Measurements from ENCODE around the gene ATL3.
A peak's percentile ranks its signal among the peaks of the same experiment; 100 is the strongest.
"Not testable (repeated sequence)": the region's sequence is repeated elsewhere in the genome, so short reads cannot be mapped to it uniquely, and the experiment has no call there.

The ATL3 gene

GRCh38 chr11:63592975-63593395 lies 78.2 kb downstream of the ATL3 start:
- H3K36me3 ChIP-seq, result no peaks in the 10 kb centered on the region

GRCh38 chr11:63590024-63590788 lies 81.0 kb downstream of the ATL3 start:
- H3K27me3 ChIP-seq, result no peaks in the 10 kb centered on the region
- no peak overlapping the region for H3K4me3 ChIP-seq (ENCODE audit: low read depth, low read length)
- no peaks in the 10 kb centered on the region for H3K9me3 ChIP-seq
- TF ChIP-seq CTCF (IDR thresholded peaks at IDR 0.05; ENCODE audit: low read depth, low read length), result no peak
- no peak for DNase-seq
- H3K4me1 ChIP-seq, result no peaks in the 10 kb centered on the region
- no peaks in the 10 kb centered on the region for H3K36me3 ChIP-seq

More at GRCh38 chr11:63592975-63593395, 78.2 kb downstream of the ATL3 start:
- no peak for DNase-seq
- Histone ChIP-seq H3K9me3 (no peaks in the 10 kb centered on the region), H3K4me1 (no peaks in the 10 kb centered on the region), H3K27me3 (no peaks in the 10 kb centered on the region), H3K4me3 (ENCODE audit: low read depth, low read length) (no peak overlapping the region)
- TF ChIP-seq CTCF (IDR thresholded peaks at IDR 0.05; ENCODE audit: low read depth, low read length), result peak; percentile 69

GRCh38 chr11:63589000-63589399 lies 82.2 kb downstream of the ATL3 start:
- no peak for DNase-seq
- no peaks in the 10 kb centered on the region for H3K36me3 ChIP-seq
- TF ChIP-seq CTCF (IDR thresholded peaks at IDR 0.05; ENCODE audit: low read depth, low read length), result no peak
- H3K9me3 ChIP-seq, result no peaks in the 10 kb centered on the region
- H3K27me3 ChIP-seq, result no peaks in the 10 kb centered on the region
- no peak overlapping the region for H3K4me3 ChIP-seq (ENCODE audit: low read depth, low read length)
- H3K4me1 ChIP-seq, result no peaks in the 10 kb centered on the region

GRCh38 chr11:63586451-63587166 lies 84.6 kb downstream of the ATL3 start:
- no peaks in the 10 kb centered on the region for H3K27me3 ChIP-seq
- no peaks in the 10 kb centered on the region for H3K4me1 ChIP-seq
- no peak for TF ChIP-seq CTCF (IDR thresholded peaks at IDR 0.05; ENCODE audit: low read depth, low read length)
- no peak overlapping the region for H3K4me3 ChIP-seq (ENCODE audit: low read depth, low read length)
- DNase-seq, result no peak
- H3K36me3 ChIP-seq, result no peaks in the 10 kb centered on the region
- H3K9me3 ChIP-seq, result no peaks in the 10 kb centered on the region

GRCh38 chr11:63583357-63583677 lies 87.9 kb downstream of the ATL3 start:
- H3K36me3 ChIP-seq, result no peaks in the 10 kb centered on the region
- no peaks in the 10 kb centered on the region for H3K27me3 ChIP-seq
- no peaks in the 10 kb centered on the region for H3K9me3 ChIP-seq
- H3K4me3 ChIP-seq (ENCODE audit: low read depth, low read length), result no peak overlapping the region
- TF ChIP-seq CTCF (IDR thresholded peaks at IDR 0.05; ENCODE audit: low read depth, low read length), result no peak
- H3K4me1 ChIP-seq, result no peaks in the 10 kb centered on the region
- no peak for DNase-seq

- not testable (repeated sequence) for DNase-seq; H3K4me1 ChIP-seq; H3K9me3 ChIP-seq; H3K4me3 ChIP-seq (ENCODE audit: low read depth, low read length); H3K36me3 ChIP-seq; H3K27me3 ChIP-seq
Measured at GRCh38 chr11:63581224-63581623, 90.0 kb downstream of the ATL3 start.

GRCh38 chr11:63578882-63579281 lies 92.3 kb downstream of the ATL3 start:
- not testable (repeated sequence) for H3K4me1 ChIP-seq; H3K36me3 ChIP-seq; H3K4me3 ChIP-seq (ENCODE audit: low read depth, low read length); DNase-seq; H3K9me3 ChIP-seq; H3K27me3 ChIP-seq
